PC-3 (cell line): ENCODE measurements around the gene RTN1. TPM values are rescaled to one million over a fixed set of nuclear protein-coding genes. Genes with fewer than 3 reads are reported as not detected.

Source experiments
- ATAC-seq: fragments of 200-7000 bp; cut with Tn5 transposase; 2 replicates; pipeline ENCODE4 v1.9.1; 2020; ENCODE audit warnings: mild to moderate bottlenecking, moderate library complexity
- BruUV-seq: library from RNA; stranded (reverse); fragments of 400-500 nt; replicated peaks from 2 replicates; lab custom pipeline; 2021; lab: Mats Ljungman, UMichigan
- CTCF ChIA-PET: fragments of 300-600 bp; sonication (Branson Sonifier 250); formaldehyde crosslinking; loops from one replicate; lab custom pipeline; 2022; ENCODE audit warnings: antibody characterized with exemption; lab: Charles Lee
- POLR2A ChIA-PET: fragments of 300-600 bp; sonication (Branson Sonifier 250); formaldehyde crosslinking; loops from one replicate; lab custom pipeline; 2022; ENCODE audit warnings: antibody characterized with exemption; ENCODE audit not compliant: unreplicated experiment; lab: Charles Lee
- DNase-seq: peaks from one replicate; pipeline ENCODE4 v3.0.0-alpha.2; 2015
- H2AFZ ChIP-seq: fragments of 300-600 bp; sonication (generic); 2 replicates; pipeline ENCODE4 v1.6.0; 2016; ENCODE audit warnings: antibody characterized with exemption, low read length
- H3F3A ChIP-seq: fragments of 300-600 bp; sonication (generic); one replicate; pipeline ENCODE4 v1.6.0; 2017; ENCODE audit warnings: antibody characterized with exemption, low read length, control low read depth, mild to moderate bottlenecking; ENCODE audit not compliant: unreplicated experiment
- H3K27ac ChIP-seq: fragments of 300-600 bp; sonication (generic); 2 replicates; pipeline ENCODE4 v1.5.1; 2016; ENCODE audit warnings: mild to moderate bottlenecking, low read length
- H3K27me3 ChIP-seq: fragments of 300-600 bp; sonication (generic); 2 replicates; pipeline ENCODE4 v1.6.1; 2016; ENCODE audit warnings: low read length, mixed read lengths
- H3K36me3 ChIP-seq: fragments of 300-600 bp; sonication (generic); 2 replicates; pipeline ENCODE4 v1.6.1; 2016; ENCODE audit warnings: low read depth, mixed run types, low read length, mixed read lengths
- H3K4me1 ChIP-seq: fragments of 300-600 bp; sonication (generic); 2 replicates; pipeline ENCODE4 v1.5.1; 2016; ENCODE audit warnings: low read length; ENCODE audit not compliant: insufficient read depth
- H3K4me2 ChIP-seq: fragments of 300-600 bp; sonication (generic); 2 replicates; pipeline ENCODE4 v1.6.0; 2016; ENCODE audit warnings: low read length
- H3K4me3 ChIP-seq: fragments of 300-600 bp; sonication (generic); 2 replicates; pipeline ENCODE4 v1.5.1; 2016; ENCODE audit warnings: mild to moderate bottlenecking, low read length, mixed read lengths
- H3K79me2 ChIP-seq: fragments of 300-600 bp; sonication (generic); 2 replicates; pipeline ENCODE4 v1.6.1; 2017; ENCODE audit warnings: low read length, mixed read lengths
- H3K9ac ChIP-seq: fragments of 300-600 bp; sonication (generic); 2 replicates; pipeline ENCODE4 v1.6.0; 2016; ENCODE audit warnings: mild to moderate bottlenecking, low read length
- H3K9me2 ChIP-seq: fragments of 300-600 bp; sonication (generic); replicated peaks from 2 replicates; pipeline ENCODE4 v1.6.1; 2016; ENCODE audit warnings: mixed run types, low read length, mixed read lengths
- H3K9me3 ChIP-seq: fragments of 300-600 bp; sonication (generic); 2 replicates; pipeline ENCODE4 v1.6.1; 2016; ENCODE audit warnings: low read length, mixed read lengths
- H4K20me1 ChIP-seq: fragments of 300-600 bp; sonication (generic); 2 replicates; pipeline ENCODE4 v1.6.1; 2016; ENCODE audit warnings: low read length, mixed read lengths
- EZH2 ChIP-seq: fragments of 300-600 bp; sonication (generic); IDR thresholded peaks from one replicate; pipeline ENCODE4 v1.6.1; 2017; ENCODE audit warnings: antibody characterized with exemption, mild to moderate bottlenecking, low read length; ENCODE audit not compliant: unreplicated experiment
- EZH2phosphoT487 ChIP-seq: fragments of 300-600 bp; sonication (generic); IDR thresholded peaks from 2 replicates; pipeline ENCODE4 v1.6.1; 2018; ENCODE audit warnings: mild to moderate bottlenecking, antibody characterized with exemption, low read length, borderline replicate concordance
- intact Hi-C: fragments of 100-400 bp; cut with micrococcal nuclease; formaldehyde crosslinking; loops from 2 replicates; pipeline ENCODE4 v1.9.0; 2023
- total RNA-seq: library from RNA; depleted of rRNA; stranded (reverse); fragments of >200 nt; gene quantifications from 2 replicates; pipeline ENCODE4 v1.2.3, GENCODE V29; 2014
- TF ChIP-seq, protein P1 (sequence below): fragments of 300-600 bp; sonication (generic); conservative IDR thresholded peaks from 2 replicates; pipeline ENCODE4 v1.5.1; 2017; ENCODE audit warnings: antibody characterized with exemption, low read depth, mild to moderate bottlenecking, low read length

RTN1 gene
- total RNA-seq, 1 experiment from 2014 or later: not detected

GRCh38 chr14:59776468-59776867 is 94.1 kb downstream of the RTN1 start:
- Histone ChIP-seq H3K27ac (no peak overlapping the region), H3K36me3 (no peaks in the 10 kb centered on the region), H3K4me1 (no peaks in the 10 kb centered on the region), H3K27me3 (peaks cover 61% of the 10 kb centered on the region), H2AFZ (no peak overlapping the region), H3K4me3 (no peak overlapping the region), H3F3A (no peaks in the 10 kb centered on the region), H4K20me1 (no peaks in the 10 kb centered on the region), H3K79me2 (no peaks in the 10 kb centered on the region), H3K9me3 (no peaks in the 10 kb centered on the region), H3K4me2 (no peak overlapping the region), H3K9me2 (no peaks in the 10 kb centered on the region), H3K9ac (no peak overlapping the region)
- no peak for ATAC-seq
- intact Hi-C loops: no loop called here
- BruUV-seq: no TSS peak
- CTCF ChIA-PET: no interaction called here
- no peak for DNase-seq
- TF ChIP-seq, protein P1, sequence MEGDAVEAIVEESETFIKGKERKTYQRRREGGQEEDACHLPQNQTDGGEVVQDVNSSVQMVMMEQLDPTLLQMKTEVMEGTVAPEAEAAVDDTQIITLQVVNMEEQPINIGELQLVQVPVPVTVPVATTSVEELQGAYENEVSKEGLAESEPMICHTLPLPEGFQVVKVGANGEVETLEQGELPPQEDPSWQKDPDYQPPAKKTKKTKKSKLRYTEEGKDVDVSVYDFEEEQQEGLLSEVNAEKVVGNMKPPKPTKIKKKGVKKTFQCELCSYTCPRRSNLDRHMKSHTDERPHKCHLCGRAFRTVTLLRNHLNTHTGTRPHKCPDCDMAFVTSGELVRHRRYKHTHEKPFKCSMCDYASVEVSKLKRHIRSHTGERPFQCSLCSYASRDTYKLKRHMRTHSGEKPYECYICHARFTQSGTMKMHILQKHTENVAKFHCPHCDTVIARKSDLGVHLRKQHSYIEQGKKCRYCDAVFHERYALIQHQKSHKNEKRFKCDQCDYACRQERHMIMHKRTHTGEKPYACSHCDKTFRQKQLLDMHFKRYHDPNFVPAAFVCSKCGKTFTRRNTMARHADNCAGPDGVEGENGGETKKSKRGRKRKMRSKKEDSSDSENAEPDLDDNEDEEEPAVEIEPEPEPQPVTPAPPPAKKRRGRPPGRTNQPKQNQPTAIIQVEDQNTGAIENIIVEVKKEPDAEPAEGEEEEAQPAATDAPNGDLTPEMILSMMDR: no peak
- TF ChIP-seq EZH2: no peak
- POLR2A ChIA-PET: no interaction called here

- no peak overlapping the region for H2AFZ ChIP-seq
- H3K4me1 ChIP-seq: no peaks in the 10 kb centered on the region
- no peak overlapping the region for H3K4me2 ChIP-seq
These were observed 98.3 kb downstream of the RTN1 start for GRCh38 chr14:59772233-59772632.

DNA sequence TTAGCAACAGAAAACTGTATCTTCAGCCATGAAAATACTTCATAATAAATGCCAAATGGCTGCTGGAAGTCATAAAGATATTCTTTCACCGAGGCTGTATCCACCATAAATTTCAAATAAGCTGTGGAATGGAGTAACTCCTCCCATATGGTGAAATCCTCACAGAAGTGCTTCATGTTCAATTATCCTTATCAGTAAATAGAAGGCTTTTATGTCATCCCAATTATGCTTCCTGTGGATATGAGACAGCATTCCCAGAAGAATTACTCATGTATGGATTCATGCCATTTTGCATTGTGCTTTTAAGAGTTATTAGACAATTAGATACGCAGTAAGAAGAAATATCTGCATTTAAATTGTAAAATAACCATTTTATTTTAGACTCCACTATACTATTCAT is 99.0 kb downstream of the RTN1 start:
- ChIA-PET CTCF (interaction anchor here (0.5 kb wide), 1 partner anchor 64 kb away, joined by 3 read pairs; no protein-coding TSS in a partner anchor), POLR2A (no interaction called here)

More at GRCh38 chr14:59772233-59772632, 98.3 kb downstream of the RTN1 start:
- ChIA-PET POLR2A (no interaction called here), CTCF (no interaction called here)
- Histone ChIP-seq H3K79me2 (no peaks in the 10 kb centered on the region), H3K9me2 (no peaks in the 10 kb centered on the region), H3K9me3 (no peaks in the 10 kb centered on the region), H4K20me1 (no peaks in the 10 kb centered on the region), H3F3A (no peaks in the 10 kb centered on the region), H3K27me3 (peaks cover 58% of the 10 kb centered on the region), H3K9ac (no peak overlapping the region), H3K27ac (no peak overlapping the region), H3K4me3 (no peak overlapping the region), H3K36me3 (no peaks in the 10 kb centered on the region)
- ATAC-seq (no peak), DNase-seq (no peak)
- intact Hi-C loops: no loop called here
- TF ChIP-seq EZH2phosphoT487 (no peak), EZH2 (no peak)
- TF ChIP-seq, protein P1: no peak
- BruUV-seq: no TSS peak

More for the DNA sequence above, 99.0 kb downstream of the RTN1 start:
- no TSS peak for BruUV-seq
- H3K36me3 ChIP-seq: no peaks in the 10 kb centered on the region
- no peak overlapping the region for H3K4me2 ChIP-seq
- DNase-seq (peak; percentile 55), ATAC-seq (0 out of 2 replicates have a peak, but pooled peaks have one; percentile 27)
- intact Hi-C loops: no loop called here
- H3K27me3 ChIP-seq: peaks cover 63% of the 10 kb centered on the region
- no peak overlapping the region for H3K4me3 ChIP-seq
- no peaks in the 10 kb centered on the region for H3K4me1 ChIP-seq
- H3K27ac ChIP-seq: no peak overlapping the region
- H3K9me3 ChIP-seq: no peaks in the 10 kb centered on the region
- no peaks in the 10 kb centered on the region for H3F3A ChIP-seq
- H2AFZ ChIP-seq: no peak overlapping the region
- H3K79me2 ChIP-seq: no peaks in the 10 kb centered on the region
- no peaks in the 10 kb centered on the region for H4K20me1 ChIP-seq
- no peak overlapping the region for H3K9ac ChIP-seq
- TF ChIP-seq EZH2phosphoT487 (no peak), EZH2 (no peak)
- TF ChIP-seq, protein P1: no peak
- H3K9me2 ChIP-seq: no peaks in the 10 kb centered on the region
